Activated CD4-positive, alpha-beta T cell treated with anti-CD3 and anti-CD28 coated beads, Interleukin-2, amount 50 U/mL, for 48 hours (primary cell): ENCODE data around the gene SLC6A18.

Experiments used
- DNase-seq, 2 experiments: peaks; one replicate each; pipeline ENCODE4 v3.0.0-alpha.2; 2020

Gene SLC6A18

DNA sequence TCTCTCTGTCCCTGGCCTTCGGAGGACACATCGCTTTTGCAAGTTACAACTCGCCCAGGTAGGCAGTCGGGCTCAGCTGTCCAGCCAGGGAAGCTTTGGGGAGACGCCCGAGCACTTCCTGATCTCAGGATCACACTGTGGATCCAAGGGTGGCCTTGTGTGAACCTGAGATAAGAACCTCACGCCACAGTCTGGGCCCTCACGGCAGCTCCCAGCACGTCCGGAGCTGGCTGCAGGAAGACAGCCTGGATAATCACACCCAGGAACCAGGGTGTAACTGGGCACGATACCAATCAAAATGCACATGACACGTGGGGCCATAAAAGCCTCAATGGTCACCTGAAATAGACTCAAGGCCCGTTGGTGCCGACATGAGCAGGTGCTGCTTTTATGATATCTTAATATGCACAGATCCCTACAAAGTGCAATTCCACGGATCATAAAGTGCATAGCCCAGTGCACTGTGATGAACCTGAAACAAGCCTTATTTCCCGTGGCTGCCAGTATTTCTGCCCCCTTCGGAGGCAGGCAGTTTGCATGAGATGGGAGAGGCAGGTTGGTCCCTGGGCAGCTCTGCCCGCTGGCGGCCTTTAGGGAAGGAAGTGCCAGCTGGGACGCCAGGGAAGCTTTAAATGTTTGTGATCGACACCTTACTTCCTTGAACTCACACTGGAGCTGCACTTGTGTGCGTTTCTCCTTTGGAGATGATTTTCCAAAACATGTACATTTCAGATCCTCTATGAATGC is 14.5 kb downstream of the SLC6A18 start:
- no peak for DNase-seq

DNA sequence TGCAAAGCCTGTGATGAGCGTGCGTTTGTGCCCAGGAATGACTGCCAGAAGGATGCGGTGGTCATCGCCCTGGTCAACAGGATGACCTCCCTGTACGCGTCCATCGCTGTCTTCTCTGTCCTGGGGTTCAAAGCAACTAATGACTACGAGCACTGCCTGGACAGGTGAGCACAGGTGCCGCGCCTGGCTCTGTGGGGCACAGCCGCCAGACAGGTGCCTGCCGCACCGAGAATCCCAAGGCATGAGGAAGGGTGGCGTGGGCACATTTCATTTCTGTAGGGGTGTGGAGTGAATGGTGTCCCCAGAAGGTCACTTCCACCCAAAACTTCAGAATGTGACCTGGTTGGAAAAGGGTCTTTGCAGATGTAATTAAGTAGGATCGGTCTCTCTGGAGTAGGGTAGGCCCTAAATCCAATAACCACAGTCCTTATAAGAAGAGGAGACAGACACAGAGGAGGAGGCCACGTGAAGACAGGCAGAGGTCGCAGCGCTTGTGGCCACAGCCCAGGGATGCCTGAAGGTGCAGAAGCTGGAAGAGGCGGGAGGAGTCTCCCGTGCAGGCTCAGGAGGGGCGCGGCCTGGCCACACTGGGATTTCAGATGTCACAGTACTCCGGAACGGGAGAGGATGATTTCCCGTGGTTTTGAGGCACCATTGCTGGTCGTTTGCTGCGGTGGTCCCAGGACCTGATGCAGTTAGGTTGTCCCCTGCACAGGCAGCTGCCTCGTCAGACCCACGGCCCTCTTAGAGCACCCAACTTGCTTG is 15.5 kb downstream of the SLC6A18 start:
- DNase-seq, result no peak

DNA sequence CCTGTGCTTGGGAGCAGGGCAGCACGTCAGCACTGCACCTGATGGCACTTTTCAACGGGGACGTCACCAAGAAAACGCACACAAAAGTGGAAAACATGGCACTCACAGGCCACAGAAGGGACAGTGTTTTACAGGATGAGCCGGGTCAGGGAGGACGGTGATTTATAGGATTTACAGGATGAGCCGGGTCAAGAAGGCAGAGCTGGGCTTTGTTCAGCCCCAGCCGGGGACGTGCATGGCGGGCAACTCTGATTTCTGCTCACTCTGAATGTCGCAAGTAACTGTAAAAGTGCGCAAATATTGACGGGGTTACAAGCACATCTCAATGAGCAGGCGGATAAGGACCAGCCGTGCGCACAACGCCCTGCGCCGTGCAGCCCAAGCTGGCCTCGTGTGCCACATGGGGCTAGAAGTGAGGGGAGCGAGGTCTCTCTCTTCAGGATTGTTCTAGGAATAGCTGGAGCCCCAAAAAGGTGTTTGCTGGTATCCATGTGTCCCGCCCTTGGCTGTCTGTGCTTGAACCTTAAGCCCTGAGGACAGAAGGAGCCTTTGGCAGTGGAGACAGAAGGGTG is 16.4 kb downstream of the SLC6A18 start:
- no peak for DNase-seq

DNA sequence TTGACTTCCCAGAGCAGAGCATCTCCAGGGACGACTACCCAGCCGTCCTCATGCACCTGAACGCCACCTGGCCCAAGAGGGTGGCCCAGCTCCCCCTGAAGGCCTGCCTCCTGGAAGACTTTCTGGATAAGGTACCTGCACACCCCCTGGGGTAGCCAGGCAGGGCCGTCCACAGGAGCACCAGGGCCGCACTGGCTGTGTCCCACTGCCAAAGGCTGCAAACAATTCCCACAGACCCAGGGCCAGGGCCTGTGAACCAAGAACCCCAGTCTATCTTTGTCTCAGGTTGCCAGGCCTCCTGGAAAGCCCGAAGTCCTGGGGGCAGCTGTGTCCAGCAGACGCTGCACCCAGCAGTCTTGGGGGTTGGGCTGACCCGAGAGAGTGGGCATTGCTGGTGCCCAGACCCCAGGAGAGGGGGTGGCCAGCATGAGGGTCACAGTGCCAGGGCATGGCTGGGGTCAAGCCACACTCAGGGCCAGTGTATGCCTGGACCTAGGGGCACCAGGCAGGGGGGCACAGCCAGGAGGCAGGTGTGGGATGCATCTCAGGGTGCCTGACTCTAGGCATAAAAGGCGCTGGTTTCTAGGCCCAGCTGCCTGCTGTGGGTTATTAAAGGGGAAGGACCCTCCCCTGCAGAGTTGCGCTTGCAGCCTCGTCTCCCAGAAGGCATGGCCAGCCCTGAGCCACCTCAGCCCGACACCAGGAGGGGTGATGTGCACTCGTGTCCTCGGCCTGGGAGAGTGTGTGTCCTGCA is 17.7 kb downstream of the SLC6A18 start:
- DNase-seq, result no peak

DNA sequence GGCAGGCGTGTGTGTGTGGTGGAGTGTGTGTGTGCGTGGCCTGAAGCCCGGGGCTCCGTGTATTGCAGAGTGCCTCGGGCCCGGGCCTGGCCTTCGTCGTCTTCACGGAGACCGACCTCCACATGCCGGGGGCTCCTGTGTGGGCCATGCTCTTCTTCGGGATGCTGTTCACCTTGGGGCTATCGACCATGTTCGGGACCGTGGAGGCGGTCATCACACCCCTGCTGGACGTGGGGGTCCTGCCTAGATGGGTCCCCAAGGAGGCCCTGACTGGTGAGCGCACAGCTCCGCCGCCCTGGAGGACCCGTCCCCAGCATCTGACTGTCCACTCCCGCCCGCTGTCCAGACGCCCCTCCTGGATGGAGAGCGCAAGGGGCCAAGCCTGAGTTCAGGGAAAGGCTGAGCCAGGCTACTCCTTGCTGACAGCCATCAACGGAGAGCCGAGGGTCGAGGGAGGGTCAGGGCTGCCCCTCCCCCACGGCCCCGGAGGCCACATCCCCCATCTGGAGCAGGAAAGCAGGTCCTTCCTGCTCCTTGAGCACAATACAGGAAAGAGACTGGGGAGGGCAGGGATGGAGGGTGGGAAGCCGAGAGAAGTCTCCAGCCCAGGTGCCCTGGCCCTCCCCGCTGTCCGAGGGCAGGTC is 18.4 kb downstream of the SLC6A18 start:
- DNase-seq, result no peak

DNA sequence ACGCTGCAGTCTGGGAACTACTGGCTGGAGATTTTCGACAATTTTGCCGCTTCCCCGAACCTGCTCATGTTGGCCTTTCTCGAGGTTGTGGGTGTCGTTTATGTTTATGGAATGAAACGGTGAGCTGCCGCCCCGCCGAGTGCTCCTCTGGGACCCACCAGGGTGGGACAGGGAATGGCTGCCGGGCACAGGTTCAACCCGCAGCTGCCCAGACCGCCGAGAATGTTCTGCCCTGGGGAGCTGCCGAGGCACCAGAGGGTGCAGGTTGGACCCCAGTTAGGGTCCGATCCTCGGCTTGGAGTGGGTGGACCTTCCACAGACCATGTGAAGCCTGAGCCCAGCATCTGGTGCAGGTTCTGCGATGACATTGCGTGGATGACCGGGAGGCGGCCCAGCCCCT is 19.1 kb downstream of the SLC6A18 start:
- no peak for DNase-seq

DNA sequence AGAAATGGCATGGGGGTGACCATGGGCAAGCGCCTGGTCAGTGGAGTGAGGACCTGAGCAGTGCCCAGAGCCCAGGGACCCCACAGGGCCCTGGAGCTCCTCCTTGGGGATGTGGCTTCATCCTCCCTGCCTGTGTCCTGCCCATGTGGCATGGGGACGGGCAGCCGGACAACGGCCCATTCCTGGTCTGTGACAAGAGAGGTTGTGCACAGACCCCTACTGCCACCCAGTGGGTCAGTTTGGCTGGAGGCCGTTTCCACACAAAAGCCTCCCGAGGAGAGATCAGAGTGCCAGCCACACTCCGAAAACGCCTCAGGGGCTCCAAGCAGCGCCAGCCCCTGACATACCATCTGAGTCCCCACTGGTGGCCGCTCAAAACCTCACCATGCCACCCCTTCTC is 19.8 kb downstream of the SLC6A18 start:
- DNase-seq, result no peak

DNA sequence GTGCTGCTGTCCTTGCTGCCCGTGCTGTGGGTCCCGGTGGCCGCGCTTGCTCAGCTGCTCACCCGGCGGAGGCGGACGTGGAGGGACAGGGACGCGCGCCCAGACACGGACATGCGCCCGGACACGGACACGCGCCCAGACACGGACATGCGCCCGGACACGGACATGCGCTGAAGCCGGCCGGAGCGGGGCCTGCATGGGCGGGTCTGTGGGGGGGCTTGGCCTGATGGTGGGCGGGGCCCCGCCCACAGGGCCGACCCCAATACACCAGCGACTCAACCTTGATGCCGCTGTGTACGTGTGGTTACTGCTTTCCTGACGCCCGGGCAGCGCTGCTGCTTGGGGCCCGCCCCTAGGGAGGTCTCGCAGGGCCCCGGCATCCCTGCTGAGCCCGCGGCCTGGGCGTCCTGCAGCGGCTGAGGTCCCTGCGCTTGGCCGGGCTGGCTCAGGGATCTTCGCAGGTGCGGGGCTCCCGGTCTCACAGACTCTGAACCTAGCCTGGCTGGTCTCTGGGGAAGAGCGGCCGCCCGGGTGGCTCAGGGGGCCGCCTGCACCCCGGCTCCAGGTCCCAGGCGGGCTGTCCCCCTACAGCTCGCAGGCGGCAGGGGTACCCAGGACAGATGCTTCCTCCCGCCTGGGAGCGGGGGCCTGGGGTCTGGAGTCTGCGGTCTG is 20.9 kb downstream of the SLC6A18 start:
- no peak for DNase-seq

DNA sequence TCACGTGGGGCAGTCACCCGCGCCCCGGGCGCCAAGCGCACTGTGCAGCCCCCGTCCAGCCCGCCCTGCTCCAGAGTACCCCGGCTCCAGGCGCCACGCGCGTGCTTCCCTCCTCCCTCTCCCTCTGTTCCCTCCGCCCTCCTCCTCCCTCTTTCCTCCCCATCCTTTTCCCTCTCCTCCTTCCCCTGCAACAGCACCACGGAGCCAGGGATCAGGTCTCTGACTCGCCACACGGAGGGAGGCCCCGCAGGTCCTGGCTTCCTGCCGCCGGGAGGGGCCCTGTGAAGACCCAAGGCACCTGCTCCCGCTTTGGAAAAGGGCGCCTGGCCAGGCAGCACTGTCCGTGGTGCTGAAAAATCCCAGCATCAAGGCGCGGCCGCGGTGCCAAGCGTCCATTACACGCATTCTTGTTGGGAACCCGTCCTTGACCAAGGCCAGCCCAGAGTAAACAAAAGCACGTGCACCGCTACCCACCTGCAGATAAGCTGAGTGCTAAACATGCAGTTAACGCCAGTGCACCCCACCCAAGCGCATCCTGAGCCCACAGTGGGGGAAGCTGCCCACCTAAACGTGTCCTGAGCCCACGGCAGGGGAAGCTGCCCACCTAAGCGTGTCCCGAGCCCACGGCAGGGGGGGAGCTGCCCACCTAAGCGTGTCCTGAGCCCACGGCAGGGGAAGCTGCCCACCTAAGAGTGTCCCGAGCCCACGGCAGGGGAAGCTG is 21.7 kb downstream of the SLC6A18 start:
- DNase-seq, result peak; percentile 17 to 23

DNA sequence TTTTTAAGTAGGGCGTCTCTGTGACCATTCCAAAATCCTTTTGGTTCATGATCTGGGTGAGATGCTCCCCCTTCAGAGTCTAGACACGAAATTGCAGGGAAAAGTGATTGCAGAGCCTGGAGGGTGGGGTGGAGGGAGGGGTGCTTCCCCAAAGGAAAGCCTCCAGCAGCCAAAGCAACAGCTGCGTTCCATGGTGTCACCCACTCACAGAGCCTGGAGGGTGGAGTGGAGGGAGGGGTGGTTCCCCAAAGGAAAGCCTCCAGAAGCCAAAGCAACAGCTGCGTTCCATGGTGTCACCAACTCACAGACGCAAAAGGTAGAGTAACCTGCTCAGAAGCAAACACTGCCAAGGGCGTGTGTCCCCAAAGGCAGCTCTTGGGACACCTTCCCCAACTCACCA is 22.6 kb downstream of the SLC6A18 start:
- DNase-seq, result no peak

DNA sequence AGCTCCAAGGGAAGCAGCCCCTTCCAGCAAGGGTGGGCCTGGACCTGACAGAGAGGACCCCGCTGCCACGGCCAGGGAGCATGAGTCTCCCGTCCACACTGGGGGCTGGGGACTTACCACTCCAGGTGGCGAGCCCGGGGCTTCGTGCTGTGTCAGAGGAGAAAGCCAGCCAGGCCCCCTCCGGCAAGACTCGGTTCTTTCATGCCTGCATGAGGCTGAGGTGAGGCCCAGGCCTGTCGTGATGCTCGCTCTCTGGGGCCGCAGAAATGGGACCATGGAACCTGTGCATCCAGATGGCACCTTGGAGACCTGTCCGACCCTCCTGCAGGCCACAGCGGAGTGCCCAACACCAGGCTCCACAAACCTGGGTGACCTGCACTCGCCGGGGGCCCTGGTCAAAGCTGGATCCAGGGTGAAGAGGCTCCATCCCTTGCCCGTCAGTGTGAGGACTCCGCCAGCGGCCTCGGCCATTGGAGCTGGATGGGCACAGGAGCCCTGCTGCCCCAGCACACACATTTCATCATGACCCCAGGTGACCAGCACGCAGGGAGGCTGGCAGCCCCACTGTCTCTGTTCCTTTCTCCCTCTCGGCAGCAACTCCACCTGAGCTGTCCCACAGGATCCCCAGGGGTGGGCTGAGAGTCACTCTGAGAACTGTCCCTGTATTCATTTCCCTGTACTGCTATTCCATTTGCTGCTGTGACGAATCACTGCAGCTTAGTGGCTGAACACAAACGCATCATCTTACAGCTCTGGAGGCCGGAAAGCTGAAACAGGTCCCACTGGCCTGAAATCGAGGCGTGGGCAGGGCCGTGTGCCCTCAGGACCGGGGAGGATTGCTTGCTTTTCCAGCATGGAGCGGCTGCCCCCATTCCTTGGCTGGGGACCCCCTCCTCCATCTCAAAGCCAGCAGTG is 24.4 kb downstream of the SLC6A18 start:
- DNase-seq, result no peak

DNA sequence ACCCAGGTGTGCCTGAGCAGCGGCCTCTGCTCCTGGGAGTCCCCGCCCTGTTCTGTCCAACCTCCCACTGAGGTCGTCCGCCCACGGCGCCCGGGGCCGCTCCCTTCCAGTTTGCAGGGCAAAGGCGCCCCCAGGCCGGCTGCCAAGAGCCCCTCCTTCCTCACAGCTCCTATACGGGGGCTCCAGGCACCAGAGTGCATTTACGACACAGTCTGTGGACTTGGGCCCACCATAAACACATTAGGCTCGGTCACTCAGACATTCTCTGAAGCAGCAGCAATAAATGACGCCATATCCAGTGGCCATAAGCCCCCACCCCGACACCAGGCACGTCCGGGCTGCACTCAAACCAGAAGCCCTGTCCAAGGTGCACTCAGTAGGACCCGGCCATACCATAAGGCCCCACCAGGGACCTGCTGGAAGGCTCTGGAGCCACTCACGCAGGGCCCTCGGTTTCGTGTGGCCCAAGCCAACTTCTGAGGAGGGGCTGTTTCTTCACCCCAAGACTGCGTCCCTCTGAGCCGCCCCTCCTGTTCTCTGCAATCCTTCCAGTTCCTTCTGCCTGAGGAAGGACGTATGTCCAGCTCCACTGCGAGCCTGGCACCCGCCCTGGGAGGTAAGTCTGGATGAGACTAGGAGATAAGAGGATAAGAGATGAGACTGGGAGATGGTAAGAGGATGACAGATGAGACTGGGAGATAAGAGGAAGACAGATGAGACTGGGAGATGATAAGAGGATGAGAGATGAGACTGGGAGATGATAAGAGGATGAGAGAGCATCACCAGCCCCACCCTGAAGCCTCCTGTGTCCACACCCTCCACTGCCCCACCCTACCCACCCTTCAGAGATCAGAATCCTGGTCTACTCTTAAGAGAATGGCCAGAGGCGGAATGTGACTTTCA is 26.7 kb downstream of the SLC6A18 start:
- DNase-seq, result no peak

DNA sequence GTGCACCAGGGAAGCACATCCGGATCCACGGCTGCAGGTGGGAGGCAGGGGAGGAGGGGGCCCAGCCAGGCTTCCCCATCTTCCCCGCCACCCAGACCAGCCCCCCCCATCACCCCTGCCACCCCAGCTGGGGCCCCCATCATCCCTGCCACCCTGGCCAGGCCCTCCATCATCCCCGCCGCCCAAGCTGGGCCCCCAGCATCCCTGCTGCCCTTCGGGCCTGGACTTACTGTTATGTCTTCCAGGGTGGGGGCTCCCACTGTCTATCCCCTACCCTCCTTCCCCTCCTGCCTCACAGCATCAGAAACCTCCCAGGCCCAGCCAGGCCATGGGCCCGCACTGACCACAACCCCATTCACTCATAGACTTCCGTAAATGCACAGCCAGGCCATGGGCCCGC is 27.5 kb downstream of the SLC6A18 start:
- no peak for DNase-seq

DNA sequence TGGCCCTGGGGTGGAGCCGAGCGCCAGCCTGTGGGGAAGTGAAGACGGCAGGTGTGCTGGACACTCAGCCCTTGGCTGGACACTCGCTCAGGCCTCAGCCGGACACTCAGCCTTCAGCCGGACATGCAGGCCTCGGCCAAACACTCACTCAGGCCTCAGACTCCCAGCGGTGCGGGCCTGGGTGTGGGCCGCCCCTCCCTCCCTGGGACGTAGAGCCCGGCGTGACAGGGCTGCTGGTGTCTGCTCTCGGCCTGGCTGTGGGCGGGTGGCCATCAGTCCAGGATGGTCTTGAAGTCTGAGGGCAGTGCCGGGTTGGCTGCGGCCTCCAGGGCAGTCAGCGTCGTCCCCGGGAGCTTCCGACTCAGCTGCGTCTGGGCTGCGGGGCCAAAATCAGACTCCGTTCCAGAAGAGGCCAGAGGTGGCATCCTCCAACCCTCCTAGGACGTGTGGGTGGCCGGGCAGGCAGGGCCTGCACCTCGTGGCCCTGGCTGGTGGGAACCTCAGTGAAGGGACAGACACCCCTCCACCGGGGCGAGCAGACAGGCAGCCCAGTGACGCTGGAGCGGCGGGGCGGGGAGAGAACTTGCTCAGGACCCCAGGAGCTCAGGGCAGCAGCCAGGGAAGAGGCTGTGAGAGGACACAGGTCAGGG is 28.4 kb downstream of the SLC6A18 start:
- DNase-seq, result no peak

DNA sequence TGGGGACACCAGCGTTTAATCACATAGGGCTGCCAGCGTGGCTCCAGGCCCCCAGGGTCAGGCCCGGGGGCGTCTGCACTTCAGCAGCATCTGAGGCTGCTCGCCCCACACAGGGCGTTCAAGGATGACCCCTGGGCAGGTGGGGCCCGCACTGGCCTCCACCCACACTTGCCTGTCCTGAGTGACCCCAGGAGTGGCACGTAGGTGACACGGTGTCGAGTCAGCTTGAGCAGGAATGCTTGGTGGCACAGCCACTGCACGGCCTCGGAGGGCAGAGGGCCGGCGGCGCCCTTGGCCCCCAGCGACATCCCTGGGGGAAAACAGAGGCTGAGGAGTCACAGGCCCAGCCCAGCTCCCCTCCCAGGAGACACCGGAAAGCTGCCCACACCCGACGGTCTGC is 29.0 kb downstream of the SLC6A18 start:
- no peak for DNase-seq

DNA sequence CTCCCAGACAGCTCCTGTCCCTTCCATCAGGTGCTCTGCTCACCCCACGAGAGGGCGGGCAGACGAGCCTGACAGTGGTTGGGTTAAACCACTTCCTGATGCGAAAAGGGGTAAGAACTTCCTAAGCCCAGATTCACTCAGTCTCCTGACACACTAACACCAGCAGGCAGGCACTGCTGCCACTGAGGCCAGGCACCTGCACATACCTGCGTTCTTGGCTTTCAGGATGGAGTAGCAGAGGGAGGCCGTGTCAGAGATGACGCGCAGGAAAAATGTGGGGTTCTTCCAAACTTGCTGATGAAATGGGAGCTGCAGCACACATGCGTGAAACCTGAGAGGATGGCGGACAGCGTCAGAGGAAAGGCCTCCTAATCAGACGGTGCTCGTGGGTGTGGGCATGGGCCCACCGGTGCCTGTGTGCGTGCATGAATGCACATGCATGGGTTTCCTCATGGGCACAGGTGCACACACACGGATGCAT is 29.9 kb downstream of the SLC6A18 start:
- peak; percentile 36 to 41 for DNase-seq

DNA sequence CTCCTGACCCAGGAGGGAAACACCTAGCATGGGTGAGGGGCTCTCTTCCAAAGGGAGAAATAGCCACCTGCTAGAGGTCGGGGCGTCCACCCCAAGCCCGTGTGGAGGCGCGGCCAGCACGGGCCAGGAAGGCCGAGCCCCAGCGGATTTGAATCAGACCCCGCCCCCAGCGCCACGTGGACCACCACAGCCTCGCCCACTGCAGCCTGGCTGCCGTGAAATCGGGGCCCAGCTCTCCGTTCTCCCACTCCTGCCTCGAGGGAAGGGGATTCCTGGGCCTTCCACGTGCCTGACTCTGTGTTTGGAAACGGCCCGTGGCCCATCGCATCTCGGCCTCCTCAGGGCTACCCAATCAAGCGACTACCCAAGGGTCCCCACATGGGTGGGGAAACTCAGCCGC is 31.6 kb downstream of the SLC6A18 start:
- DNase-seq, result no peak

DNA sequence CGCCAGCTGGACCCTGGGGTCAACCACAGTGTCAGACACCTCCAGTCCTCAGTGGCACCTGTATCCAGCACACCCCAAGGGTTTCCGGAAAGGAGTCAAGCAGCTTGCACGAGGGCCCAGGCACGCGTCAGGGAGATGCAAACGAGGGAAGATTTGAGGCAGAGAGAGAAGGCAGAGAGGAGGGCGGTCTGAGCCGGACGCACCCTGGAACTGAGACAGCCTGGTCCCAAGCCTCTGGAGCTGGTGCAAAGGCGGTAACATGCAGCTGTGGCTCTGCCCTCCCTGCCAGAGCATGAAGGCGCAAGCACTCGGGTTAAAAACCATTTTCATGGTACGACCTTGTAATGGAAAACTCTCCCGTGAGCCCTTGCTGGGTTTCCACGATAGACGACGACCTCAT is 32.2 kb downstream of the SLC6A18 start:
- DNase-seq, result no peak

DNA sequence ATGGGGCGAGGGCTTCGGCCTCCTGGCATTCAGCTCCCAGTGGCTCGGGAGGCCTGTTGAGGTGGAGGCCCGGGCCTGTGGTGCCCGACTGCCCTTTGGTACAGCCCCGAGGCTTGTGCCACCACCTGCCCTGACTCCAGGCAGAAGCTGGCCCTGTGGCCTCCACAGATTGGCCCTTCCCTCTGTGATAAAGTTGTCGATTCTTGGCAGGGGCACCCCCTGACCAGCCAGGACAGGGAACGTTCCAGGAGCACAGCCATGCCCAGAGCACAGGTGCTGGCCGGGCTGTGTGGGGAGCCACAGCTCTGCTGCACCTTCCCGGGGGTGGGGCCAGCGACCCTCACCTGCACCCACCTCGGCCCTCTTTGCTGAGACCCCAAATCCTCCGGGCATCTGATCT is 32.7 kb downstream of the SLC6A18 start:
- DNase-seq, result no peak
